Activated CD4-positive, alpha-beta T cell treated with anti-CD3 and anti-CD28 coated beads, Interleukin-2, amount 50 U/mL, for 48 hours (primary cell): Measurements from ENCODE around the gene DCTN2.

Experiments used
- DNase-seq, 2 experiments: peaks; one replicate each; pipeline ENCODE4 v3.0.0-alpha.2; 2020

The DCTN2 gene

DNA sequence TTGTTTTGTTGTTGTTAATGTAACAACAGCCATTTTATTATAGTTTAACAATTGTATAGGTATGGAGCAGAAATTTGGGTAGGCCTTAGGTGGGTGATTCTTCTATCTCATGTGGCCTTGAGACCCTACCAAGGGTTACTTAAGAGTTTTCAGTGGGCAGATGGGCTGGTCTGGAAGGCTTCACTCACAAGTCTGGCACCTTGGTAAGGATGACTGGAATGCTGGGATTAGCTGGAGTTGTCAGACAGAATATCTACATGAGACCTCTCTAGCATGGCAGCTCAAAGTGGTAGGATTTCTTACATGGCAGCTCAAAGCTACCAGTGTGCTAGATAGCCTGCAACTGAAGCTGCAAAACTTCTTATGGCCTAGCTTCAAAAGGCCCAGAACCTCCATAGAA, 61.3 kb downstream of the DCTN2 start:
- no peak for DNase-seq

DNA sequence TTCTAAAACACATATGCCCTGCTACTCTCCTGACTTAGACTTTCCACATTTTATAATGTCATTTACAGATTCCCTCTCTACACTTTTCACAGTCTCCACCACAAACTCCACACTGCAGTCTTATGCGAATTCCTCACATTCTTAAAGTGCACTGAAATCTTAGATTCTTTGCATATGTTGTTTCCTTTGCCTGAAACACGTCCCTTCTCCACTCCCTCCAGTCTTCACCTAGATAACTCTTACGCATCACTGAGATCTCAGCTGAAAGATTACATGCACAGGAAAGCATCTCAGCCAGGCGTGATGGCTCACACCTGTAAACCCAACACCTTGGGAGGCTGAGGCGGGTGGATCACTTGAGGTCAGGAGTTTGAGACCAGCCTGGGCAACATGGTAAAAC, 63.5 kb downstream of the DCTN2 start:
- DNase-seq: no peak

DNA sequence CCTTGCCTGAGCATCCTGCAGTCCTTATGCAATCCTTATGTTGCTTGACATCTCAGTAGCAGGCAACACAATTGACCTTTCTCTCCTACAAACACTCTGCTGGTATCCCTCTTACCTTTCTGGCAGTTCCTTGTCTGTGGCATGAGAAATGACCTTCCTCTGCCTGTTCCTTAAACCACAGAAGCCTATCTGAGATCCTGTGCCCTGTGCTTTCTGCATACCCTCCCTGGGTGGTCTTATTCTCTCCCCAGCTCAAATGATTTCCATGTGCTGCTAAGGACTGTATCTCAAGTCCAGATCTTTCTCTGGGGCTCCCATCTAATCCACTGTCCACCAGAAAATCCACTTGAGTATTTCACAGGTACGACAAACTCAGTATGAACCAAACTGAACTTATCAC, 65.3 kb downstream of the DCTN2 start:
- no peak for DNase-seq
